GM12873 (cell line): Measurements from ENCODE around the gene GDE1.

ENCODE experiments used
- CTCF ChIP-seq: IDR thresholded peaks from 2 replicates; pipeline ENCODE4 v1.5.1; 2012; ENCODE audit warnings: low read depth, mild to moderate bottlenecking, moderate library complexity, low read length, control low read depth; ENCODE audit not compliant: insufficient read depth; ENCODE audit errors: missing control alignments

The GDE1 gene

DNA sequence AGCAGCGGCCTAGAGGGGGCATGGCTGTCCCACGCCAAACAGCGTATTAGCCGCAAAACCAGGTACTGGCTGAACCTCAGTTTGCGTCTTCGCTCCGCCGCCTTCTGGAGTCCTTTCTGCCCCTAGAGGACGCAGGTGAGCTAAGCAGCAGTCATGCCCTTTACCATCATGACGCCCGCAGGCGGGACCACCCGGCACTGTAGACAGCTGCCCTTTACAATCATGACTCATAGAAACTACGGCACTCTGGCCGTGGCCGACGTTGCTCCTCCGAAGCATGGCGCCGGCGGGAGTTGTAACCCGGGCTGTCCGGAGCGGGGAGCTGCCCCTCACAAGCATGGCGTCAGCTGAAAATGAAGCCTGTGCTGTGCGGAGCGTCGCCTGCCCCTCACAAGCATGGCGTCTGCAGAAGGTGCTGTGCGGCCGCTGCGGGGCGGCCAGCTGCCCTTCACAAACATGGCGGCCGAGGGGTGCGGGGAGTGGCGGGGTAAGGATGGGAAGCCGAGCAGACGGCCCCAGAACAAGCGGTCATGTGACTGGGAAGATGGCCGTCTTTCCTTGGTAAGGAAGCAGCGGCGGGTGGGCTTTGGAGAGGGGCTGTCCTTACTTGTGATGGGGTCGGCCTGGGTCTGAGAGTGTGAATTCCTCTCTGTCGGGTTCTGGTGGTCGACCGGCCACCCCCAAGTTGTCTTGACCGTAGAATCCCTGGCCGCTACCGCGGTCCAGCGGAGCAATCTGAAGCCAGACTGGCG lies 33.5 kb upstream of the GDE1 start, which contains the start of gene VPS35L:
VPS35L (plus strand) TSS at position 518 of the 752 bp plus-strand sequence; CDS start at position 545, 27 bp downstream.
- TF ChIP-seq CTCF, result peak; percentile 91

DNA sequence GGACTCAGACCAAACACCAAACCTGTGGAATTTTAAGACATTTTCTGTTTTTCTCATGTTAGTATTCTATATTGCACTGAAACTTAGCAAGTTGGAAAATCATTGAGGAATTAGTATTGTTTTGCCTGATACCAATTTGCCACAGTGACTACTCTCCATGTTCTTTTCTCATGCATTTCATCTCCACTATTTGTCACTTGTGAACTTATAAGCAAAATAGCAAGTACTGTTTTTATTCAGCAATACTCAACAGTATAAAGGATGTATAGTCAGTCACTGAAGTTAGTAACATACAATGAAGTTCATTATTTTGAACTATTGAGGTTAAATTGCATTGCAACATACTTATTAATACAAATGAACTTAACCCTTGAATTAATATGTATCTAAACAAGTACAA lies 27.8 kb upstream of the GDE1 start:
- TF ChIP-seq CTCF, result no peak

DNA sequence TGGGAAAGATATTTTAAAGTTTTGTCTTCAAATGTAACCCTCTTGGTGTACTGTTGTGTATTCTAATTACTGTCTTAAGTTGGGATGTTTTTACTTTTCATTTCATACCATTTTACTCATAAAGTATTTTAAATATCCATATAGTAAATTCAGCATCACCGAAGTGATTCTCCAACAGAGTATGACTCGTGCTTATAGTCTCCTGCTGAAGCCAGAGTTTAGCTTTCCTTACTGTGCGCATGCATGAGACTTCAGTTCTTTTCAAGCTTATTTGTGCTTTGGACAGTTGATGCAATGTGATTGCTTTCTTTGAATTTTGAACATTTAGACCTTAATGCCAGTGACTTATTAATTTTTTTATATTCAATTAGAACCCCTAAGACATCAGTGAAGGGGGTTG lies 26.2 kb upstream of the GDE1 start:
- no peak for TF ChIP-seq CTCF

DNA sequence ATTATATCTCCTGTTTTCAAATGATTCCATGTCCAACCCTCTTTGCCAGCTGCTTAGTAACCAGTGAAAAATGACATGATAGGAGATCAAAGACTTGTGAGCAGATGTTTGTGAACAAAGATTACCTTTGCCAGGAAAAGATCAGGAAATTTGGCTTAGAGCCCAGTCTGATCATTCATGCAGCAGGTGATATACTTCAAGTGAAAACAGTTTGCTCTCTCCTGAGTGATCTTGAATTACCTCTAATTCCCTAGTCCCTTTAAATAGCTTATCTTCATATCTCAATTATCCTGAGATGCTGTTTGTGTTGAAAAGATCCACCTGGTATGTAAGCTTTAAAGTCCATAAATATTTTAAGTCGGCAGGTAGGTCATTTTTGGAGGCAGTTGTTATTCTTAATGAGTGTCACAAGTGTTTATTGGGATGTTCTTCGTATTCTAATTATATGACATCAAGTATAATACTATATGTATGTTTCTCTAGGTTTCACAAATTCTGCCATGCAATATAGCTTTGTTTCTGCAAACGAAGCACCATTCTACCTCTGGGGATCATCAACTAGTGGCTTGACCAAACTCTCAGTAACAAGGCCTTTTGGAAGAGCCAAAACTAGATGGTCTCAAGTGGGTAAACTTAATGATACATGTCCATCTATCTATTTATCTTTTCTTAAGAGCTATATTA lies 20.4 kb upstream of the GDE1 start:
- TF ChIP-seq CTCF, result no peak

DNA sequence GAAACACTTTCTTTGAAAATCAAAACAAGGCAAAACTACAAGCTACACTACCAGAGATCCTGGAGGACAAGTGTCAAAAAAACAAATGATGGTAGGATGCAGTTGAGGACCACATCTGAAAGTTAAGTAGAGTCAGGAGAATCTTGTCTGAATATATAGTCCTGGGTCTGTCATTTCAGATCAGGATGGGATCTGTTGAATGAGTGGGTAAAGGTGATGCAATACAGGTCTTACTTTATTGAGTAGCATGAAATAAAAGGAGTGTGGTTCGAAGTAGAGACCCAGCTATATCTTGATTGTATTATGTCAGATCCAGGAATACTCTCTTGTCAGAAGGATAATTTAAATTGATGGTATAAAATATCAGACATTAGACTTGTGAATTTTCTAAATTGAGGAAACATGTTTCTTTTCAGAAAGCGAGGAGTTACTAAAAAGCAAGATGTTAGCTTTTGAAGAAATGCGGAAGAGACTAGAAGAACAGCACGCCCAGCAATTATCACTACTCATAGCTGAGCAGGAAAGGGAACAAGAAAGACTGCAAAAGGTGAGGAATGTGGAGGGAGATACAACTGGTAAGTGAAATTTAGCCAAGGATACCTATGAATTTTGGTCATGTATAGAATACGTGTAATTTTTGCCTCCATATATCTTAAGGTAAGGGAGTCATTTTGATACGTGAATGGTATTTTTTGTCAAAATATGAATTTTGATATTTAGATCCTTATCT lies 18.5 kb upstream of the GDE1 start:
- no peak for TF ChIP-seq CTCF

GRCh38 chr16:19532601-19533000 lies 10.7 kb upstream of the GDE1 start:
- no peak for TF ChIP-seq CTCF

DNA sequence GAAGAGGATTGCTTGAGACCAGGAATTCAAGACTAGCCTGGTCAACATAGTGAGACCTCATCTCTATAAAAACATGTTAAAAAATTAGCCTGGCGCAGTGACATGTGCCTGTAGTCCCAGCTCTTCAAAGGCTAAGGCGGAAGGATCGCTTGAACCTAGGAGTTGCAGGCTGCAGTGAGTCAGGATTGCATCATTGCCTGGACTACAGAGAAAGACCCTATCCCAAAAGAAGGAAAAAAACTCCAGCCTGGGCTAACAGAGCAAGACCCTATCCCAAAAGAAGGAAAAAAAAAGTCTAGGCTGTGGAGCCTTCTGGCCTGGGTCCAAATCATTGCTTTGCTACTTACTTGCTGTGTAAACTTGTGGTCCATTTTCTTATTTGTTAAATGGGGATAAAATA lies 6.8 kb upstream of the GDE1 start:
- no peak for TF ChIP-seq CTCF
